NCI-H2196 (cell line): ENCODE data around the gene HOXB3.
A peak's percentile ranks its signal among the peaks of the same experiment; 100 is the strongest.

Experiments used
- DNase-seq: peaks from one replicate; lab custom pipeline; 2025; ENCODE audit not compliant: unreplicated experiment; lab: John Stamatoyannopoulos, UW

HOXB3 gene

DNA sequence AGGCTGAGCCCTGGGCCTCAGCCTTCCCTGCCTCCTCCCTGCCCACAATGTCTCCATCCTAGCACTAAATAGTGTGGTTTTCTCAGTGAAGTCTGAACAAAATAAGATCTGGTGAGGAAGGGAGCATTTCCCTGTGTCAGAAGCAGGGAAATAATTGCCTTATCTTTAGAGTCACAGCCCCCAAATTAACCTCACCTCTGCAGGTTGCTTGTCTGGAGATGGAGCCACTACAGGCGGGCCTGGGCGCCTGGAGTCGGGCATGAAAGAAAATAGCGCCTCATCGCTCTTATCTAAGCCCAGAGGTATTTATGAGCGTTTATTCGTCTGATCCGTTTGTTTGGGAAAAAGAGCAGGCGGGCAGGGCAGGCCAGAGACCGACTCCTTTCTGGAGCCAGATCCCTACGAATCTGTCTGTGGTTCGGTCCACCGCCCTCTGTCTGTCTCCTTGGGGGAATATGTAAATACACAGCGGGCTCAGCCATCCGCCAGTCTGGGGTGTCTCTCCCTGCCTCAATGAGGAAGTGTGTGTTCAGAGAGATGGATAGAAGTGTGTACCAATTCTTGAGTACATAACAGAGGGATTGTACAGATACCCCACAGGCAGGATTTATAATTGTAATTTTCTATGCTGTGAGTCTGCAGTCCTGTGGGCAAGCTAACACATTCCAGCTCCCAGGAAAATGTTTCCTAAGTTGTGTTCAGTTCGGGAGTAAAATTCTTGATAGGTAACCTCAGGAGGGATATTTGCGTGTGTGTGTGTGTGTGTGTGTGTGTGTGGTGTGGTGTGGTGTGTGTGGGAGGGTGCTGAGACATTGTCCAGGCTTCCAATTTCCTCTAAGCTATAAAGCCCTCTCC, 10.4 kb upstream of the HOXB3 start:
- DNase-seq = no peak

DNA sequence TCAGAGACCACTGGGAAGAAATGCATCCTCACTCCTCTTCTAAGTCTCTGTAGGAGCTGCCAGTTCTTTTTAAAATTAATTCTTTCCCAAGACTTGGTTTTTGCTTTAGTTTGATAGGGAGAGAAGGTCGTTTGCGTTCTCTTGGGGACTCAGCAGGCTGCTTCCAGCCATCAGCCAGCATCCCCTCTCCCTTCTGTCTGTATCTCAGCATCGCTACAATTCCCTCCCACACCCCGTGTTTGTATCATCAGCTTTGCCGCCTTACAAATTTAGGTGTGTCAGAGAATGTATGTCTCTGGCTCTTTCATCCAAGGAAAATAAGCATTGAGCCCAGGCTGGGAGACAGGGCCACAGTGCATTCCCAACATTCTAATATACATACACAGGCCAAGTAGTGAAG, 9.3 kb upstream of the HOXB3 start:
- DNase-seq = no peak

DNA sequence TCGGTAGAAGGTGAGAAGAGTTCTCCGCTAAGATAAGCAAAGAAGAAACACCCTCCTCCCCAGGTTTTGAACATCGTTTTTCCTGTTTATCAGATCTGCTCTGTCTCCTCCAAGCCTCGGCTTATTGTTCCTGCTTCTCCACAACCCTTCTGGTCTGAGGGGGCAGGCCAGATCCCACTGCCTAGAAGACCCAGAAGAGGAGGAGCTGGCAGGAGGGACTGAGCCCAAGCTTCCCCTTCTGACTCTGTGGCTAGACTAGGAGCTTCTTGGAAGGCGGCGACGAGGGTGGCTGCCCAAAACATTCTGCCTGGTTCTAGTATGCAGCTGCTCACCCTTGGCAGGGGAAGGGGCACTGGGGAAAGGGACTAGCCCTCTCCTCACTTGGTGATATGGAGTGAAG, 8.7 kb upstream of the HOXB3 start:
- DNase-seq = no peak

DNA sequence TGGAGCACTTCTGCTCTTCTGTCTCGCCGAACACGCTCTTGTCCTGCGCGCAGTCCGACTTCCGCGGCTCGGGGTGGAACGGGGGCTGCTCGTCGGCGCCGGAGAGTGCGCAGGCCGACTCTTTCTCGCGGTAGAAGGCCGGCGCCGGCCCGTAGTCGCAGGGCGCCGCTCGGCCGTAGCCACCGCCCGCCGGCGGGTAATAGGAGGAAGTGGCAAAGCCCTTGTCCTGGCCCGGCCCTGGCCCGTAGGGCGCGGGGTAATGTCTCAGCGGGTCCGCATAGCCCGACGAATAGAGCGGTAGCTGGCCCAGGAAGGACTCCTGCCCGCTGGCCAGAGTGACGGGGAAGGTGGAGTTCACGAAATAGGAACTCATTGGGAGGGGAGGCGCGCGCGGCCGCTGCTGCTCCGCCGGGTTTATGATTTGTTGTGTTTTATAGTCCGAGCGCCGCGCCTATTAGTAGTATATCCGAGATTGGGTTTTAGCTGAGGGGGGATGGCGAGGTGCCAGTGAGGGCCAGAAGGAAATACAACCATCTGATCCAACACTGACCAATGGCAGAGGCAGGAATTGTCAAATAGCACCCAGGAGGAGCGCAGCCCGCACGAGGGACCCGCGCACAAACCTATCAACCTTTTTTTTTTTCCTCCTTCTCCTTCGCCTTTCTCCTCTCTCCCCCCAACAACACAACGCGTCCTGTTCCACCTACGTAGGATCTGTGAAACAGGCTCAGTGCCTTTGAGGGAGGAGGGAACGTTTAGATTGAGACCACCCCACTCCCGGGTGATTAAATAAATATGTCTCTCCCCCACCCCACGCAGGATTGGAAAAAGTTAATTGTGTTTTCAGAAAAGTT, 8.0 kb upstream of the HOXB3 start:
- peak; percentile 71 for DNase-seq

DNA sequence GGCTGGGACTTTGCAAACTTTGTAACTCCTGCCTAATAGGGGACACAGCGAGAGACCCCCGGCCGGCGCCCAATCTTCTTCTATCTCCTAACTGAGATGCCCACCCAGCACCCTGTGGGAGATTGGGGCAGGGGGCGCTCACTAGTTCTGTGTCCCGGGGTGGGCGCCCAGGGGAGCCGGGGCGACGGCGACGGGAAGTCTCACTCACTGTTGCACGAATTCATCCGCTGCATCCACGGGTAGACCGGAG, 7.4 kb upstream of the HOXB3 start:
- no peak for DNase-seq

DNA sequence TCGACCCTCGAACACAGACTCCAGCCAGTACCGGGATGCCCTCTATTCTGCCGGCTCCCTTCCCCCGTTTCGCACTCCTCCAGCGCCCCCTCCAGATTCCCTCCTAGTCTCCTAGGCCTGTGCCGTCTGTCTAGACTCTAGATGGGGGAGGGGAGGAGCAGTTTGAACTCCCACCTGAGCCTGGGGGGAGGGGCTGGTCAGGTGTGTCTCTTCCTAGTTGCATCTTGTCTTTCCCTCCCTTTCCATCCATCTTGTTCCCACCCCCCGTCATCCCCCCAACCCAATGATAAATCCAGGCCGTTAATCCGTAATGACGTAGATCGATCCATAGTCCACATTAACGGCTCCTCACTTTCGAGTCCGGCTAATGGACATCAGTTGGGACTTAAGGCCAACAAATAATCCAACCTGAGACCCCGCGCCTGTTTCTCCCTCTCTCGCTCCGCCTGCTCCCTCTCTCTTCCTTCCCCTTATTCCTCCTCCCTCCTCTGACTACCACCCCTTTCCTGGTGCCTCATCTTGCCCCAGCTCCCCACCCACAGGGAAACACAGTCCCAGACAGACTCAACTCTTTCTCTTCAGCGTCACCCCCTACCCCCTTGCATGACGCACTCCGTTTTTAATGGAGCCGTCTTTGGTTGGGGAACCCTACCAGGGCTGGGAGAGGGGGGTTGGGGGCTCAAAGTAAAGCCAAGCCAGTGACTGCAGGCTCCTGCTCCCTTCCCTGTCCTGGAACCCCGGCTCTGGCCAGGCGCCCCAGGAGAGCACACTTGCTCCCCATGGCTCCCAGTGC, 6.9 kb upstream of the HOXB3 start:
- DNase-seq = peak; percentile 40

DNA sequence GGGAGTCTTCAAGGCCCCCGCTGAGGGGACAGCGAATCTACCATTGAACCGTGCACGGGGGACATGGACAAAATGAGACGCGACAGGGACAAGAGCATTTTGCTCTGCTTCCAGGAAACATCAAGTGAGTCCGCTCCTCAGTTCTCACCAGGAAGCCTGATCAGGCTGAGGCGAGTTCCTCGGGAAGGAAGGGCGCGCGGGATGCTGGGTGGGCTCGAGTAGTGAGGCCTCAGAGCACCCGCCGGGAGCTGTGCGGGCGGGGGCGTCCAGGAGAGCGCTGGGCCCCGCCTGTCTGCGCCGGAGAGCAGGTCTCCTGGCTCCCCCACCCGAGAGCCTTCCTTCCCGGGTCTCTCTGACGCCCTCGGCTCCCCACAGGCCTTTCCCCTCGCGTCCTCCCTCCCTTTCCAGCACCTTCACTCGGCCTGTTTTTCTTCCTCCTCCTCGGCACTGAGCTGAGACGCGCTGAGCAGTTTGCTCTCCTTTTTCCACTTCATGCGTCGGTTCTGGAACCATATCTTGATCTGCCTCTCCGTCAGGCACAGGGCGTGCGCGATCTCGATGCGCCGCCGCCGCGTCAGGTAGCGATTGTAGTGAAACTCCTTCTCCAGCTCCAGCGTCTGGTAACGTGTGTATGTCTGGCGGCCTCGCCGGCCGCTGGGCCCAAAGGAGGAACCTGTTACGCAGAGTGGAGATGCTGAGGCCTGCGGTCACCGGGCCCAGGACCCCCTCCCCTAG, 6.1 kb upstream of the HOXB3 start:
- DNase-seq = peak; percentile 40

DNA sequence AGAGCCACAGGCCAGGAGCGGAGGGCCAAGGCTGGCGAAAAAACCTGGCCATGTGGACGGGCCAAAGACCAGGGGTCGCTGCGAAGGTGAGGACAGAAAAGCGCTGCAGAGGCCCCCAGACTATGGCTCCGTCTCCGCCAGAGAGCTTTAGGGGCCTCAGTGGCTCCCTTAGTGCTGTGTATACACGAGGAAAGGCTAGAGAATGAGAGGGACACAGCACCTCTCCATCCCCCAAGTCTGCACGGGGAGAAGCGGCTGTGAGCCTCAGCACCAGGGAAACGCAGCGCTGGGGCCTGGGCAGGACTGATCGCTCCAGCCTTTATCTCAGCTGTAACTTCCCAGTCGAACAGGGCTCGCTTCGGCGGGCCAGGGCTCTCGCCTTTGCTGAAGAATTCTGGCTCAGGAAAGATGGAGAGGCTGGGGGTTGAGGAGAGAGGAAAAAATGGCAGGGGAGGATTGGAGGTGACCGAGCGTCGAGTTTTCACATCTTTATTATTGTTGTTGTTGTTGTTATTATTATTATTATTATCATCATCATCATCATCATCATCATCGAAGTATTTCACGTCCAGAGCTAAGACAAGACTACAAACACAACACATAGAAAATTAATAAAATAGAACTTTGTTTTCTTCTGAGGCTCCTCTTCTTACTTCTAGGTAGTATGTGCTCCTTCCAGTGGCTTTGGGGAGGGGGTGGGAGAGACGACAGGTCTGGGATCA, 5.4 kb upstream of the HOXB3 start:
- DNase-seq = no peak

DNA sequence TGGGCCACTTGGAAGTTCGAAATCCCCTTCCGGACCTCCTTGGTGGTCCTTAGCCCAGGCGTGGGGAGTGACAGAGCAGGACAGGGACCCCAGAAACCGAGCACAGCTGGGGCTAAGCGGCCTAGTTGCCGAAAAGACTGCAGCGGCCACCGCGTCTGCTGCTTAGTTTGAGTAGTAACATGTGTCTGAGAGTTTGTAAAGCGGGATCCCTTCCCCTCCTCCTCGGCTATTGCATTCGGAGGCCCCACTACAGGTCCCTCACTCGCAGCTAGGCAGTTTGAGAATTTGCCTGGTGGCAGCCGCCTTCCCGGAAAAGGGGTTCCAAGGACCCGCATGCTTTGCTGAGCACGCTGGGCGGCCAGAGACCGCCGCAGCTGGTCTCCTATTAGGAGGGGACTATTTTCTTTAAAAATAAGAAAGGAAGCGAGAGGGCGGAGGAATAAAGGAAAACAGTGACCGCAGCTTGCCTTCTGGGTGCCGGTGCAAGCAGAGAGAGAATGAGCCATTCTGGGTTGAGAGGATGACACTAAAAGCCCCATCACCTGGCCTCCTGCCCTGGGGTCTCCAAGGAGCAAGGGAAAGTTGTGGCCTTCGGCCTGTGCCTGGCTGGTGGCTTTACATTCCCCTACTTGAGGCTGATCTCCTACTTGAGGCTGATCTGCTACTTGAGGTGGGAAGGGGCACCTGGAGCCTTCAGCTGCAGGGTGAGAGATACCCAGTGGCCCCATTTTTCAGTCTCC, 4.7 kb upstream of the HOXB3 start:
- DNase-seq = no peak

DNA sequence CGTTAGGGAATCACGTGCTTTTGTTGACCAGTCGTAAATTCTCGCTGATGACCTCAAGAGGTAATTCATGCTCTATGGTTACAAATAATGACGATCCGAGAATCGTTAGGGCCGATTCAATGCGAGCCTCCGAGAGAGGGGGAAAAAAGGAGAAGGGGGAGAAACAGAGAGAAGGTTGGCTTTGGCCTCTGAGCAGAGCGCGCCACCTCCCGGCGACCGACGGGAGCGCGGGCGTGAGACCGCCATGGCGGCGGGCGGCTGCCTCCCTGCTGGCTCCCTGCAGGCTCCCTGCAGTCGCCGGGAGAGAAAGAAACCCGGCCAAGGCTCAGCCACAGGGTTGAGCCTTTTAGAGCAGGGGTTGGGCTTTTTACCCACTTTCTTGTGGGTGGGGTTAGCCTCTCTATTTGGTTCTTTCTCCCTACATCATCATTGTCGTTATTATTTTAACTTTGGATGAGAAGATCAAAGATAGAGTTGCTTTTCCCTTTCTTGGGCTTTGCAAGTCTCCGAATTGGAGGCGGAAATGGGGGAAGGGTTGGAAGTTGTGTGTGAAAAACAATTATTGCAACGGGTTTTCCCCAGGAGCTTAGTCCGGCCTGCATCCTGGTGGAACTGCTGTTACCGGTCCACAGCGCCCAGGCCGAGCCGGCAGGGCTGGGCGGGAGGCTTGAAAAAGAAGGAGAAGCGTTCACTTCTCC, 3.9 kb upstream of the HOXB3 start:
- DNase-seq = peak; percentile 97

DNA sequence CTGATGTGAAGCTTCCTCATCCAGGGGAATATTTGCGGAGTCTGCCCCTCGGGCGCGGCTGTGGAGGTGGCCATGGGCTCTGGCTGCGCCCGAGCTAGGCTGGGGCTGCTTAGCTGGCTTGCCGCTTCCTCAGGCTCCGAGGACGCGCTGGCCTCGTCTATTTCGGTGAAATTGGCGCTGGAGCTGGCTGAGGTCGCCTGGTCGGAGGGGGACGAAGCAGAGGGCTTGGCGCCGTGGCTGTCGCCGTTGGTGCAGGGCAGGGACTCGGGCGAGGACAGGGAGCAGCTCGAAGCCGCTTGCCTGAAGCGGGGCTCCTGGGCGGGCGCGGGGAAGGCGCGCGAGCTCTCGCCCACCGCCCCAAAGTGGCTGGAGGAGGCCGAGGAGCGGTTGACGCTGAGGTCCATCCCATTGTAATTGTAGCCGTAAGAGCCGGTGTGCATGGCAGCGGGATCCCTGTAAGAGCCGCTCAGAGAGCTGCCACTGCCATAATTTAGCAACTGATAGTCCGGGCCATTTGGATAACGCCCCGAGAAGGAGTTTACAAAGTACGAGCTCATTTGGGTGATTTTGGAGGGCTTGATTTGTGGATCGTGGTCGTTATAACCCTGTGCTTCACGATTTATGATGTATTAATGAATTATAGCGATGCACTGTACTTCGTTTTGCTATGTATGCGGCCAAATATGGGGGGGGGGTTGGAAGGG, 3.2 kb upstream of the HOXB3 start, which contains the start of gene HOXB5:
Gene HOXB5, minus strand, starts transcription at position 654 of the 704 bp plus-strand sequence. Its CDS starts 97 bp downstream, at position 557.
- peak; percentile 53 for DNase-seq

DNA sequence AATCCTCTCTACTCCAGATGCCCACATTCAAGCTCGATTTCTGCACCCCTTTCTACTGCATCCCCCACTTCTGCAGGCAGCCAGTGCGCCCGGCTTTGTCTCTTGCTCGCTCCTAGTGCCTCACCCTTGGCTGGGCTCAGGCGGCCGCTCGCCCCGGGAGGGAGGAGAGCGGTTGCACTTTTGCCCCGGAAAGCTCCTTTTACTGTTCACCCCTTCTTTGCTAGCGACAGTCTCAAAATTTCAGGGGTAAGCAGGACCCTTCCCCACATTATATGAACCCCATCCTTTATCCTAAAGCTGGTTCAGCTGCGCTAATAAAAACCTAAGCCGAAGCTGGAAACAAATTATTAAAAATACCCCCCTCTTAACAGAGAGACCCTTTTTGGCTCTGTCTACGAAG, 2.5 kb upstream of the HOXB3 start:
- DNase-seq = no peak

DNA sequence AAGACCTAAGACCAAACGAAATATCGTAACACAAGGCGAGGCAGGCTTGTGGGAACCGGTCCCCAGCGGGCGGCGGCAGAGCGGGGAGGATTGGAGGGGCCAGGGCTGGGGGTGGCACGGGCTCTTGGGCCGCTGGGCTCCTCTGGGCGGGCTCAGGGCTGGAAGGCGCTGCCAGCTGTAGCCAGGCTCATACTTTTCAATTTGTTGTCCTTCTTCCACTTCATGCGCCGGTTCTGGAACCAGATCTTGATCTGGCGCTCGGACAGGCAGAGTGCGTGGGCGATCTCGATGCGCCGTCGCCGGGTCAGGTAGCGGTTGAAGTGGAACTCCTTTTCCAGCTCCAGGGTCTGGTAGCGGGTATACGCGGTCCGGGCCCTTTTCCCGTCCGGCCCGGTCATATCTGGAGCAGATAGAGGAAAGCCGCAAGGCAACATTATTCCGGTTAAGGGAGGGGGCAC, 2.0 kb upstream of the HOXB3 start:
- DNase-seq = peak; percentile 28

DNA sequence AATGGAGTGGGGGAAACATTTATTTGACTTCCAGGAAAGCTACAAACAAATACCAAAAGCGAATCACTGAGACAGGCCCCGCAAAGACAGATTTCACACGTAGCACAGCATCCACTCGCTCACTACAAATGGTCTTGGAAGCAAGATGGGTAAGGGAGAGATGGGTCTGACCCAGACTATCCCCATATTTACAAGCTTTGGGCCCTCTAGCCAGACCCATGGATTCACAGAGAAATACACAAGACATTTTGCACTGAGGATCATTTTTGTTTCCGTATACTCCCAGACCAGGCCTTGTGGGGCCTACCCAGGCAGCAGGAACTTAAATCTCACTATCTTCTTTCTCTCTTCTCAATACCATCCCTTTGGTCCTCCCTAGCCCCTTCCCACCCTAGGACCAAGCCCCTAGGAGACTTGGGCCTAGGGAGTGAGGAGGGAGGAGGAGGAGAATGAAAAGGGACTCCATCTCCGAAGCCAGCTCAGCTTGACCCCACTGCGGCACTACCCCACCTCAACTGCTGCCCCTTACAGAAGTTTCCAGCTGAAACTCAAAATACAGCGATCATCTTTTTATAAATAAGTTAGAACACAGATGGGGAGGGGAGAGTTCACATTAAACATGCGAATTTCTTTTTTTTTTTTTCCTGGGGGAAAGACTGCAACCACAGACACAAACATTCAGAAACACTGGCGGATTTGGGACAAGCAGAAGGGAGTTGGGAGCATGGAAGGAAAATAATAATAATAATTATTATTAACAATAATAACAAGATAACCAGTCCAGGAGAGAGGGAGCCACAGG, 1.4 kb upstream of the HOXB3 start:
- DNase-seq = no peak

DNA sequence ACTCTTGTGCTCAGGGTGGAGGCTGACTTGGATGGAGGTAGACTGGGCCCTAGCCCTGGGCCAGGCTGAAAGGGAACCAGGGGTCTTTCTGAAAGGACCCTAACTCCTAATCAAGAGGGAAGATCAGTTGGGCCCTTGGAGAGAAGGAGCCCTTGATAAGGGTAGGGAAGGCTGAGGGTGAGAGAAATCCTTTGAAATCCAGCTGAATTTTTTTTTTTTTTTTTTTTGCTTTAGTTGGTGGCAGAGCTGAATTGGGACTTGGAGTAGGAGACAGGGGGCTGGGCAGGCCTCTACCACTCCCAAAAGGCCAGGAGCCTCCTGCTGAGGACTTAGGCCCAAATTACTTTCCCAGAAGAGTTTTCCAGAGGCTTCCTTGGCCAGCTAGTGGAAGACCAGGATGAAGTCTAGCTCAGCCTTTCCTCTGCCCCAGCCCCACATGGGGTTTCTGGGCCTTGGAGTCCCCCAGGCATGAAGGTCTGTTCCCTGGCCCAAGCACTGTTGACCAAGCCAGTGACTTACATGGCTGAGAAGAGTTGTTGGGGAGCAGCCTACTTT, 643 bp upstream of the HOXB3 start:
- DNase-seq = no peak

DNA sequence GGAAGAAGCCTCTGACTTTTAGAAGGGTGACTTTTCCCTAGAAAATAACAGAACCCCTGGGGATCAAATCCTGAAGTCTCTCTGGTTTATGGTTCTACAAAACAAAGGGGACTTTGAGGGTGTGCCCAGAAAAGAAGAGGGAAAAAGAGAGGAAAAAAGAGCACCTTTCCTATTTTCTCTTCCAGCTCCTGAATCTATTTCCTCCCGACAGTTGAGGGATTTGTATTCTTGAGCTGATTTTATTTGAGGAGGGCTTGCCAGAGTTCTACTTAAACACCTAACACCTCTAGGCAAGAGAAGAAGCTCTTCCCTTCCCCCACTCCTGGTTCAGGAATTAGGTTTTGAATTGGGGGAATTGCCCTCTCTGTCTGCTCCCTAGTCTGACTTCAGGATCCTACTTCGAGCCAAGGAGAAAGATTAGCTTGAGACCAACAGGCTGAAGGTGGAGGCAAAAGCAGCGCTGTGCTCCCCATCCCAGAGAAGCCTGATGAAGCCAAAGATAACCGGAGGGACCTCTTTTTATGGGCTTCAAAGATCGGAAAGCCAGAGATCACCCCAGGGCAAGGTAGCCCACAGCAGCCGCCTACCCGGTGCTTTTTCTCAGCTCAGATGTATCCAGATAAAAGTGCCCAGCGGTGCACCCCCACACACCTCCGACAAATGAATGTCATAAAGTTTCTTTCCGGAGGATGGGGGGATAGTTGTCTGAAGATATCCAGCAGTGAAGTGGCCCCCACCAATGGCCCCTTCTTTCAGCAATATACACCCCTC, 796 bp downstream of the HOXB3 start:
- peak; percentile 46 for DNase-seq
